HUES48 (cell line): ENCODE measurements around the gene CSGALNACT2.

Experiments used
- H3K27ac ChIP-seq: one replicate; pipeline ENCODE4 v1.7.0; 2013; ENCODE audit warnings: low read depth, low read length, inconsistent platforms
- H3K27me3 ChIP-seq: 2 replicates; pipeline ENCODE4 v1.6.1; 2013; ENCODE audit warnings: mild to moderate bottlenecking, low read length; ENCODE audit not compliant: control insufficient read depth, insufficient read depth
- H3K36me3 ChIP-seq: 2 replicates; pipeline ENCODE4 v1.6.1; 2013; ENCODE audit warnings: low read length; ENCODE audit not compliant: control insufficient read depth, insufficient read depth
- H3K4me1 ChIP-seq: 2 replicates; pipeline ENCODE4 v1.6.1; 2013; ENCODE audit warnings: mild to moderate bottlenecking, low read length; ENCODE audit not compliant: control insufficient read depth, insufficient read depth
- H3K4me3 ChIP-seq: 2 replicates; pipeline ENCODE4 v1.5.1; 2013; ENCODE audit warnings: mild to moderate bottlenecking, low read depth, low read length
- H3K9ac ChIP-seq: 2 replicates; pipeline ENCODE4 v1.6.1; 2013; ENCODE audit warnings: mild to moderate bottlenecking, low read depth, low read length, moderate library complexity
- H3K9me3 ChIP-seq: 2 replicates; pipeline ENCODE4 v1.6.1; 2013; ENCODE audit warnings: low read length; ENCODE audit not compliant: control insufficient read depth, insufficient read depth

The CSGALNACT2 gene

GRCh38 chr10:43211431-43212042 is 73.3 kb downstream of the CSGALNACT2 start:
- no peak overlapping the region for H3K9ac ChIP-seq
- H3K27ac ChIP-seq = no peak overlapping the region

GRCh38 chr10:43212043-43212721 is 73.9 kb downstream of the CSGALNACT2 start:
- Histone ChIP-seq H3K4me3 (no peak overlapping the region), H3K9ac (no peak overlapping the region), H3K27ac (no peak overlapping the region), H3K4me1 (0 out of 2 replicates have a peak, but pooled peaks cover 2% of the 10 kb centered on the region), H3K27me3 (no peaks in the 10 kb centered on the region), H3K9me3 (no peaks in the 10 kb centered on the region), H3K36me3 (no peaks in the 10 kb centered on the region)

More at GRCh38 chr10:43211431-43212042, 73.3 kb downstream of the CSGALNACT2 start:
- no peak overlapping the region for H3K4me3 ChIP-seq
- H3K36me3 ChIP-seq = no peaks in the 10 kb centered on the region
- 0 out of 2 replicates have a peak, but pooled peaks cover 2% of the 10 kb centered on the region for H3K4me1 ChIP-seq
- no peaks in the 10 kb centered on the region for H3K9me3 ChIP-seq
- H3K27me3 ChIP-seq = no peaks in the 10 kb centered on the region

- 0 out of 2 replicates have a peak, but pooled peaks cover 2% of the 10 kb centered on the region for H3K4me1 ChIP-seq
- H3K27ac ChIP-seq = no peak overlapping the region
- no peaks in the 10 kb centered on the region for H3K36me3 ChIP-seq
- no peak overlapping the region for H3K4me3 ChIP-seq
- no peaks in the 10 kb centered on the region for H3K27me3 ChIP-seq
- no peaks in the 10 kb centered on the region for H3K9me3 ChIP-seq
- no peak overlapping the region for H3K9ac ChIP-seq
Measured at GRCh38 chr10:43214071-43214955, 76.1 kb downstream of the CSGALNACT2 start.

GRCh38 chr10:43214956-43215561 is 76.8 kb downstream of the CSGALNACT2 start:
- Histone ChIP-seq H3K9ac (no peak overlapping the region), H3K36me3 (no peaks in the 10 kb centered on the region), H3K4me1 (0 out of 2 replicates have a peak, but pooled peaks cover 2% of the 10 kb centered on the region)

GRCh38 chr10:43215758-43216455 is 77.7 kb downstream of the CSGALNACT2 start:
- Histone ChIP-seq H3K9ac (no peak overlapping the region), H3K9me3 (no peaks in the 10 kb centered on the region), H3K4me3 (no peak overlapping the region), H3K27me3 (no peaks in the 10 kb centered on the region), H3K27ac (no peak overlapping the region), H3K36me3 (no peaks in the 10 kb centered on the region), H3K4me1 (0 out of 2 replicates have a peak, but pooled peaks cover 2% of the 10 kb centered on the region)

More at GRCh38 chr10:43214956-43215561, 76.8 kb downstream of the CSGALNACT2 start:
- H3K27me3 ChIP-seq = no peaks in the 10 kb centered on the region
- H3K4me3 ChIP-seq = no peak overlapping the region
- no peak overlapping the region for H3K27ac ChIP-seq
- H3K9me3 ChIP-seq = no peaks in the 10 kb centered on the region

- no peaks in the 10 kb centered on the region for H3K36me3 ChIP-seq
- no peaks in the 10 kb centered on the region for H3K9me3 ChIP-seq
- H3K27me3 ChIP-seq = no peaks in the 10 kb centered on the region
- no peak overlapping the region for H3K9ac ChIP-seq
- H3K4me3 ChIP-seq = no peak overlapping the region
- H3K27ac ChIP-seq = no peak overlapping the region
- H3K4me1 ChIP-seq = peaks cover 2% of the 10 kb centered on the region; the same call in 1 of the 2 replicates
Measured at GRCh38 chr10:43216931-43217562, 78.8 kb downstream of the CSGALNACT2 start.

- Histone ChIP-seq H3K9me3 (no peaks in the 10 kb centered on the region), H3K9ac (no peak overlapping the region), H3K27ac (no peak overlapping the region), H3K36me3 (no peaks in the 10 kb centered on the region), H3K27me3 (no peaks in the 10 kb centered on the region), H3K4me1 (peaks cover 2% of the 10 kb centered on the region; the same call in 1 of the 2 replicates), H3K4me3 (no peak overlapping the region)
Measured at GRCh38 chr10:43217563-43218205, 79.4 kb downstream of the CSGALNACT2 start.

- Histone ChIP-seq H3K4me3 (no peak overlapping the region), H3K27ac (no peak overlapping the region), H3K36me3 (no peaks in the 10 kb centered on the region), H3K9me3 (no peaks in the 10 kb centered on the region), H3K27me3 (no peaks in the 10 kb centered on the region), H3K9ac (no peak overlapping the region), H3K4me1 (peaks cover 2% of the 10 kb centered on the region; the same call in 1 of the 2 replicates)
Measured at GRCh38 chr10:43218206-43218950, 80.1 kb downstream of the CSGALNACT2 start.
